Measurements from ENCODE around the gene PRR23A. TPM values are rescaled to one million over a fixed set of nuclear protein-coding genes. Genes with fewer than 3 reads are reported as not detected.
A peak's percentile ranks its signal among the peaks of the same experiment; 100 is the strongest.

PRR23A gene
- polyA plus RNA-seq, 3 donors: not detected

DNA sequence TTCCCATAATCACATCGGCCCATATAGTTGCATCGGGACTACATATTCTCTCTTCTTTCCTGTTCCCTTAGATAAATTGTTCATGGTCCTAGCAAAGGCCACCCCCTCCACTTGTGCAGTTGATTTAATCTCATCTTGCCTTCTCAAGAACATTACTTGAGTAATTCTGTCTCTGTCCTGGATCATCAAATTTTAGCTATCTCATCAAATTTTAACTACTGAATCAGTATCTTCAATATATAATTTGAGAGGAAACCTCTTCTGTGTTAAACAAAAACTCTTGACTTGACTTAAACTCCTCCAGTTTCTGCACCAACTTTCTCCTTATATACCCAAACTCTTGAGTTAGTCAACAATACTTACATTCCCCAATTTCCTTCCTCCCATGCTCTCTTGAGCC is 18.9 kb upstream of the PRR23A start:
- no peaks in the 10 kb centered on the region for H3K4me1 ChIP-seq (ENCODE audit: control insufficient read depth in 1 of 2, insufficient read depth in 2 of 2, low read length in 2 of 2)
- no peak overlapping the region for H3K27ac ChIP-seq (ENCODE audit: low read depth in 1 of 2, low read length in 2 of 2)
- no peaks in the 10 kb centered on the region for H3K36me3 ChIP-seq (replicated peaks in 1 of 2; ENCODE audit: control insufficient read depth in 1 of 2, insufficient read depth in 2 of 2, low read length in 2 of 2)
- Mint-ChIP-seq H3K9me3 (peaks cover 10 to 31% (median 19%) of the 10 kb centered on the region in 7 donors), H3K36me3 (no peaks in the 10 kb centered on the region), H3K27ac (no peak overlapping the region), H3K4me3 (no peak overlapping the region), H3K4me1 (no peaks in the 10 kb centered on the region), H3K27me3 (ENCODE audit: low read depth in 3 of 3) (peaks cover 0 to 1% (median 1%) of the 10 kb centered on the region in 3 donors)
- TF ChIP-seq, protein P1, sequence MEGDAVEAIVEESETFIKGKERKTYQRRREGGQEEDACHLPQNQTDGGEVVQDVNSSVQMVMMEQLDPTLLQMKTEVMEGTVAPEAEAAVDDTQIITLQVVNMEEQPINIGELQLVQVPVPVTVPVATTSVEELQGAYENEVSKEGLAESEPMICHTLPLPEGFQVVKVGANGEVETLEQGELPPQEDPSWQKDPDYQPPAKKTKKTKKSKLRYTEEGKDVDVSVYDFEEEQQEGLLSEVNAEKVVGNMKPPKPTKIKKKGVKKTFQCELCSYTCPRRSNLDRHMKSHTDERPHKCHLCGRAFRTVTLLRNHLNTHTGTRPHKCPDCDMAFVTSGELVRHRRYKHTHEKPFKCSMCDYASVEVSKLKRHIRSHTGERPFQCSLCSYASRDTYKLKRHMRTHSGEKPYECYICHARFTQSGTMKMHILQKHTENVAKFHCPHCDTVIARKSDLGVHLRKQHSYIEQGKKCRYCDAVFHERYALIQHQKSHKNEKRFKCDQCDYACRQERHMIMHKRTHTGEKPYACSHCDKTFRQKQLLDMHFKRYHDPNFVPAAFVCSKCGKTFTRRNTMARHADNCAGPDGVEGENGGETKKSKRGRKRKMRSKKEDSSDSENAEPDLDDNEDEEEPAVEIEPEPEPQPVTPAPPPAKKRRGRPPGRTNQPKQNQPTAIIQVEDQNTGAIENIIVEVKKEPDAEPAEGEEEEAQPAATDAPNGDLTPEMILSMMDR (IDR thresholded peaks at IDR 0.05): no peak
- no peaks in the 10 kb centered on the region for H3K27me3 ChIP-seq (ENCODE audit: control insufficient read depth in 2 of 2, insufficient read depth in 2 of 2, low read length in 2 of 2)
- no peaks in the 10 kb centered on the region for H4K20me1 ChIP-seq (ENCODE audit: insufficient read depth, low read length)
- intact Hi-C loops (cut with micrococcal nuclease): no loop called here
- H3K79me2 ChIP-seq (ENCODE audit: insufficient read depth, low read length): no peaks in the 10 kb centered on the region
- H3K4me3 ChIP-seq (replicated peaks in 1 of 3; ENCODE audit: low read depth in 2 of 3, low read length in 3 of 3): no peak overlapping the region
- peaks cover 4 to 17% of the 10 kb centered on the region in 2 donors for H3K9me3 ChIP-seq (replicated peaks in 1 of 2; ENCODE audit: control insufficient read depth in 1 of 2, insufficient read depth in 1 of 2, low read length in 2 of 2)
- no peak overlapping the region for H3K9ac ChIP-seq (ENCODE audit: insufficient read depth, low read length, poor library complexity, severe bottlenecking)
- no peak overlapping the region for H2AFZ ChIP-seq (ENCODE audit: insufficient read depth, low read depth, low read length, poor library complexity, severe bottlenecking)
- H3K4me2 ChIP-seq (replicated peaks; ENCODE audit: extremely low read depth, low read length, poor library complexity, severe bottlenecking): no peak overlapping the region
- WGBS (ENCODE audit: insufficient coverage): 100% methylated on average over 2 of the region's 2 CpGs
- no peak for DNase-seq

DNA sequence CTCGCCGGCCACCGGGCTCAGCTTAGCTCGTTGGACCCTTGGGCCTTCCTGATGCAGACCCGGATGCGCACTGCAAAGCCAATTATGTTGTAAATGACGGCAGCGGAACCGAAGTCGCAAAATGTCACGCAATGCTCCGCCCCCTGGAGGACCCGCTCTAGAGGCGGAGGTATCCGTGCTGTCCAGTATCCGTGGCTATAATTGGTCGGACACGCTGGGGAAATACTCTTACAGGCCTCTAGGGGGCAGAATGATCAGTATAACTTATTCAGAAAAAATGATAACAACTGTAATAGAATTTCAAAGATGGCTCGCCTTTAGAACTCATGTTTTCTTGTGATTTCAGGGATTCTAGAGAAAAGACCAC is 14.8 kb upstream of the PRR23A start, which contains the start of gene PRR23B:
TSS of gene PRR23B (minus strand) at position 59 of the 367 bp plus-strand sequence. CDS start 265 bp downstream, outside the sequence.
- intact Hi-C loops (cut with micrococcal nuclease): no loop called here
- Mint-ChIP-seq H3K4me1 (no peaks in the 10 kb centered on the region), H3K36me3 (no peaks in the 10 kb centered on the region), H3K4me3 (peak within 1 kb of the TSS in 1 of 2 donors; percentile 43), H3K27me3 (ENCODE audit: low read depth in 3 of 3) (peaks cover 0 to 5% (median 3%) of the 10 kb centered on the region in 3 donors), H3K9me3 (peaks cover 19 to 39% (median 23%) of the 10 kb centered on the region in 7 donors), H3K27ac (peak within 1 kb of the TSS in 2 of 7 donors; percentile 11 to 66)
- H3K9ac ChIP-seq (ENCODE audit: insufficient read depth, low read length, poor library complexity, severe bottlenecking): no peak within 1 kb of the TSS
- H4K20me1 ChIP-seq (ENCODE audit: insufficient read depth, low read length): no peaks in the 10 kb centered on the region
- H3K79me2 ChIP-seq (ENCODE audit: insufficient read depth, low read length): no peaks in the 10 kb centered on the region
- no peak within 1 kb of the TSS for H3K4me3 ChIP-seq (replicated peaks in 1 of 3; ENCODE audit: low read depth in 2 of 3, low read length in 3 of 3)
- peaks cover 4 to 23% of the 10 kb centered on the region in 2 donors for H3K9me3 ChIP-seq (replicated peaks in 1 of 2; ENCODE audit: control insufficient read depth in 1 of 2, insufficient read depth in 1 of 2, low read length in 2 of 2)
- TF ChIP-seq, protein P1 (IDR thresholded peaks at IDR 0.05): no peak
- no peaks in the 10 kb centered on the region for H3K36me3 ChIP-seq (replicated peaks in 1 of 2; ENCODE audit: control insufficient read depth in 1 of 2, insufficient read depth in 2 of 2, low read length in 2 of 2)
- no peak within 1 kb of the TSS for H2AFZ ChIP-seq (ENCODE audit: insufficient read depth, low read depth, low read length, poor library complexity, severe bottlenecking)
- no peaks in the 10 kb centered on the region for H3K4me1 ChIP-seq (ENCODE audit: control insufficient read depth in 1 of 2, insufficient read depth in 2 of 2, low read length in 2 of 2)
- H3K4me2 ChIP-seq (replicated peaks; ENCODE audit: extremely low read depth, low read length, poor library complexity, severe bottlenecking): no peak within 1 kb of the TSS
- no peaks in the 10 kb centered on the region for H3K27me3 ChIP-seq (ENCODE audit: control insufficient read depth in 2 of 2, insufficient read depth in 2 of 2, low read length in 2 of 2)
- H3K27ac ChIP-seq (ENCODE audit: low read depth in 1 of 2, low read length in 2 of 2): no peak within 1 kb of the TSS
- no peak for DNase-seq
- 80% methylated on average over 10 of the region's 19 CpGs for WGBS (ENCODE audit: insufficient coverage)

Data from CD14-positive monocyte (primary cell).